ENCODE data around the gene CDH23.

DNA sequence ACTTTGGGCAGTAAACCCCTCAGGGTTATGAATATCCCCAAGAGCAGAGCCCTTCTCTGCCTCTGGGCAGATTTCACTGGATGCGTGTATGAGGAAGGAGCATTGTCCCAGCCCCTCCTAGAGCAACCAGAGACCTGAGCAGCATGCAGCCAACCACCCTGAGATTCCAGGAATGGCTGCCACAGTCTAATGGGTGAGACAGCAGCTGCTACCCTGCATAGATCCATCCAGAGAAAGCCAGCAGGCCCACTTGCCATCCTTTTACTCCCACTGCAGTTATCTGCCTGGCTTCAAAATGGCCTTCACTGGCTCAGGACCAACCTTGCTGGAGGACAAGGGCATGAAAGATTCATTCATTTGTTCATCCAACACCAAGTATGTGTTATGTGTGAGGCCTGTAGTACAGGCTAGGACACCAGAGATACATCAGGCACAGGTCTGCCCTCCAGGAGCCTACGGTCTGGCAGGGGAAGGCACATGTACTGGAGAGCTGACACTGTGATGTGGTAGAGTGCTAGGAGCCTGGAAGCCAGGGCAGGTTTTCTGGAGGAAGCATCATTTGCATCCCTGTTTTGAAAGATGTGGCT, 349.0 kb downstream of the CDH23 start:
- TF ChIP-seq, protein P1, sequence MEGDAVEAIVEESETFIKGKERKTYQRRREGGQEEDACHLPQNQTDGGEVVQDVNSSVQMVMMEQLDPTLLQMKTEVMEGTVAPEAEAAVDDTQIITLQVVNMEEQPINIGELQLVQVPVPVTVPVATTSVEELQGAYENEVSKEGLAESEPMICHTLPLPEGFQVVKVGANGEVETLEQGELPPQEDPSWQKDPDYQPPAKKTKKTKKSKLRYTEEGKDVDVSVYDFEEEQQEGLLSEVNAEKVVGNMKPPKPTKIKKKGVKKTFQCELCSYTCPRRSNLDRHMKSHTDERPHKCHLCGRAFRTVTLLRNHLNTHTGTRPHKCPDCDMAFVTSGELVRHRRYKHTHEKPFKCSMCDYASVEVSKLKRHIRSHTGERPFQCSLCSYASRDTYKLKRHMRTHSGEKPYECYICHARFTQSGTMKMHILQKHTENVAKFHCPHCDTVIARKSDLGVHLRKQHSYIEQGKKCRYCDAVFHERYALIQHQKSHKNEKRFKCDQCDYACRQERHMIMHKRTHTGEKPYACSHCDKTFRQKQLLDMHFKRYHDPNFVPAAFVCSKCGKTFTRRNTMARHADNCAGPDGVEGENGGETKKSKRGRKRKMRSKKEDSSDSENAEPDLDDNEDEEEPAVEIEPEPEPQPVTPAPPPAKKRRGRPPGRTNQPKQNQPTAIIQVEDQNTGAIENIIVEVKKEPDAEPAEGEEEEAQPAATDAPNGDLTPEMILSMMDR (conservative IDR thresholded peaks at IDR 0.05): no peak
- TF ChIP-seq EZH2 (IDR thresholded peaks at IDR 0.05; ENCODE audit: low read depth): no peak
